Large intestine (tissue), 3 donors: ENCODE results near the gene ANKRA2. TPM values are rescaled to one million over a fixed set of nuclear protein-coding genes. Genes with fewer than 3 reads are reported as not detected.

Experiments used
- DNase-seq, 2 donors: peaks; one replicate each; pipeline versions ENCODE4 v3.0.0 to v3.0.0-alpha.2; 2013
- H3K27ac ChIP-seq: one replicate; pipeline ENCODE4 v1.5.1; 2013; ENCODE audit warnings: low read length
- H3K27me3 ChIP-seq: 2 replicates; pipeline ENCODE4 v1.6.1; 2013; ENCODE audit warnings: low read length; ENCODE audit not compliant: control insufficient read depth, insufficient read depth
- H3K36me3 ChIP-seq: 2 replicates; pipeline ENCODE4 v1.6.1; 2013; ENCODE audit warnings: low read length; ENCODE audit not compliant: control insufficient read depth, insufficient read depth
- H3K4me1 ChIP-seq: one replicate; pipeline ENCODE4 v1.6.1; 2013; ENCODE audit warnings: low read length; ENCODE audit not compliant: control insufficient read depth, insufficient read depth
- H3K4me3 ChIP-seq: one replicate; pipeline ENCODE4 v1.5.1; 2013; ENCODE audit warnings: low read length
- H3K9me3 ChIP-seq: one replicate; pipeline ENCODE4 v1.6.1; 2013; ENCODE audit warnings: mild to moderate bottlenecking, low read depth, low read length, moderate library complexity; ENCODE audit not compliant: control insufficient read depth
- WGBS: methylation state at CpG from one replicate; pipeline ENCODE4 v1.1.5; 2013; ENCODE audit warnings: low lambda C conversion rate; ENCODE audit not compliant: insufficient coverage; 5-methylcytosine and 5-hydroxymethylcytosine counted together
- polyA plus RNA-seq: library from polyadenylated mRNA; unstranded; fragments of 120-200 nt; gene quantifications from one replicate; pipeline ENCODE4 v1.2.1, GENCODE V29; 2013

ANKRA2 gene
- polyA plus RNA-seq, 1 donor: 38.7 TPM

- Histone ChIP-seq H3K27me3 (no peaks in the 10 kb centered on the region), H3K9me3 (no peaks in the 10 kb centered on the region), H3K4me1 (no peaks in the 10 kb centered on the region), H3K4me3 (no peak overlapping the region), H3K36me3 (no peaks in the 10 kb centered on the region), H3K27ac (no peak overlapping the region)
- DNase-seq: peak in 1 of 2 donors; percentile 14
Measured at GRCh38 chr5:73596705-73597328, 31.4 kb upstream of the ANKRA2 start.

- H3K4me1 ChIP-seq: no peaks in the 10 kb centered on the region
- H3K9me3 ChIP-seq: no peaks in the 10 kb centered on the region
- no CpG with 5 or more reads among the region's 1 CpG for WGBS
- DNase-seq: no peak
- H3K36me3 ChIP-seq: no peaks in the 10 kb centered on the region
- no peak overlapping the region for H3K4me3 ChIP-seq
- no peaks in the 10 kb centered on the region for H3K27me3 ChIP-seq
- no peak overlapping the region for H3K27ac ChIP-seq
Measured at GRCh38 chr5:73592551-73592950, 27.1 kb upstream of the ANKRA2 start.

GRCh38 chr5:73591698-73592501 lies 26.5 kb upstream of the ANKRA2 start:
- Histone ChIP-seq H3K27me3 (no peaks in the 10 kb centered on the region), H3K4me1 (no peaks in the 10 kb centered on the region), H3K4me3 (no peak overlapping the region), H3K36me3 (no peaks in the 10 kb centered on the region), H3K27ac (no peak overlapping the region), H3K9me3 (no peaks in the 10 kb centered on the region)
- DNase-seq: no peak
- 70% methylated on average over 2 of the region's 4 CpGs for whole genome bisulfite sequencing

GRCh38 chr5:73591102-73591695 lies 25.8 kb upstream of the ANKRA2 start:
- H3K4me3 ChIP-seq: no peak overlapping the region
- no peaks in the 10 kb centered on the region for H3K36me3 ChIP-seq
- DNase-seq: peak; percentile 45 to 60
- H3K4me1 ChIP-seq: no peaks in the 10 kb centered on the region
- no peaks in the 10 kb centered on the region for H3K27me3 ChIP-seq
- no CpG with 5 or more reads among the region's 4 CpGs for WGBS
- H3K9me3 ChIP-seq: no peaks in the 10 kb centered on the region
- H3K27ac ChIP-seq: no peak overlapping the region

- no peaks in the 10 kb centered on the region for H3K27me3 ChIP-seq
- H3K9me3 ChIP-seq: no peaks in the 10 kb centered on the region
- WGBS: no CpG with 5 or more reads among the region's 1 CpG
- no peak overlapping the region for H3K4me3 ChIP-seq
- no peaks in the 10 kb centered on the region for H3K36me3 ChIP-seq
- DNase-seq: no peak
- H3K27ac ChIP-seq: no peak overlapping the region
- no peaks in the 10 kb centered on the region for H3K4me1 ChIP-seq
Measured at GRCh38 chr5:73587923-73588322, 22.5 kb upstream of the ANKRA2 start.

GRCh38 chr5:73582285-73583145 lies 17.1 kb upstream of the ANKRA2 start:
- 56% methylated on average over 1 of the region's 3 CpGs for WGBS
- DNase-seq: no peak
- no peak overlapping the region for H3K4me3 ChIP-seq

GRCh38 chr5:73565969-73566547 lies 619 bp upstream of the ANKRA2 start:
- Histone ChIP-seq H3K4me1 (peaks cover 5% of the 10 kb centered on the region), H3K27me3 (no peaks in the 10 kb centered on the region), H3K9me3 (no peaks in the 10 kb centered on the region), H3K27ac (peak overlapping the region; percentile 14), H3K36me3 (peaks cover 14% of the 10 kb centered on the region), H3K4me3 (peak overlapping the region; percentile 83)
- no CpG with 5 or more reads among the region's 8 CpGs for WGBS
- DNase-seq: no peak

More at GRCh38 chr5:73582285-73583145, 17.1 kb upstream of the ANKRA2 start:
- Histone ChIP-seq H3K27me3 (no peaks in the 10 kb centered on the region), H3K9me3 (no peaks in the 10 kb centered on the region), H3K36me3 (peaks cover 24% of the 10 kb centered on the region), H3K4me1 (no peaks in the 10 kb centered on the region), H3K27ac (no peak overlapping the region)

- Histone ChIP-seq H3K4me1 (peaks cover 5% of the 10 kb centered on the region), H3K4me3 (peak overlapping the region; percentile 83), H3K9me3 (no peaks in the 10 kb centered on the region), H3K27me3 (no peaks in the 10 kb centered on the region), H3K36me3 (peaks cover 18% of the 10 kb centered on the region), H3K27ac (peak overlapping the region; percentile 89)
- DNase-seq: no peak
- 0% methylated on average over 1 of the region's 9 CpGs for WGBS
Measured at GRCh38 chr5:73564675-73565074, 764 bp downstream of the ANKRA2 start.

- peak in 1 of 2 donors; percentile 24 for DNase-seq
- no peak overlapping the region for H3K27ac ChIP-seq
- H3K36me3 ChIP-seq: peaks cover 17% of the 10 kb centered on the region
- WGBS: 18% methylated on average over 3 of the region's 3 CpGs
- no peaks in the 10 kb centered on the region for H3K27me3 ChIP-seq
- peak overlapping the region; percentile 83 for H3K4me3 ChIP-seq
- H3K9me3 ChIP-seq: no peaks in the 10 kb centered on the region
- peaks cover 5% of the 10 kb centered on the region for H3K4me1 ChIP-seq
Measured at GRCh38 chr5:73564018-73564417, 1.4 kb downstream of the ANKRA2 start.

GRCh38 chr5:73558950-73559349 lies 6.5 kb downstream of the ANKRA2 start:
- 80% methylated on average over 1 of the region's 1 CpG for WGBS
- Histone ChIP-seq H3K4me3 (no peak overlapping the region), H3K36me3 (peaks cover 42% of the 10 kb centered on the region), H3K9me3 (no peaks in the 10 kb centered on the region), H3K4me1 (peaks cover 2% of the 10 kb centered on the region), H3K27me3 (no peaks in the 10 kb centered on the region), H3K27ac (no peak overlapping the region)
- DNase-seq: no peak
